ENCODE measurements around the gene CNOT9. TPM values are rescaled to one million over a fixed set of nuclear protein-coding genes. Genes with fewer than 3 reads are reported as not detected.

CNOT9 gene
- total and polyA plus RNA-seq, 2 of the 13 experiments (the other 11 are each of a cell fraction or from before 2014, with no cell fraction given): 82.6 to 92.4 TPM

DNA sequence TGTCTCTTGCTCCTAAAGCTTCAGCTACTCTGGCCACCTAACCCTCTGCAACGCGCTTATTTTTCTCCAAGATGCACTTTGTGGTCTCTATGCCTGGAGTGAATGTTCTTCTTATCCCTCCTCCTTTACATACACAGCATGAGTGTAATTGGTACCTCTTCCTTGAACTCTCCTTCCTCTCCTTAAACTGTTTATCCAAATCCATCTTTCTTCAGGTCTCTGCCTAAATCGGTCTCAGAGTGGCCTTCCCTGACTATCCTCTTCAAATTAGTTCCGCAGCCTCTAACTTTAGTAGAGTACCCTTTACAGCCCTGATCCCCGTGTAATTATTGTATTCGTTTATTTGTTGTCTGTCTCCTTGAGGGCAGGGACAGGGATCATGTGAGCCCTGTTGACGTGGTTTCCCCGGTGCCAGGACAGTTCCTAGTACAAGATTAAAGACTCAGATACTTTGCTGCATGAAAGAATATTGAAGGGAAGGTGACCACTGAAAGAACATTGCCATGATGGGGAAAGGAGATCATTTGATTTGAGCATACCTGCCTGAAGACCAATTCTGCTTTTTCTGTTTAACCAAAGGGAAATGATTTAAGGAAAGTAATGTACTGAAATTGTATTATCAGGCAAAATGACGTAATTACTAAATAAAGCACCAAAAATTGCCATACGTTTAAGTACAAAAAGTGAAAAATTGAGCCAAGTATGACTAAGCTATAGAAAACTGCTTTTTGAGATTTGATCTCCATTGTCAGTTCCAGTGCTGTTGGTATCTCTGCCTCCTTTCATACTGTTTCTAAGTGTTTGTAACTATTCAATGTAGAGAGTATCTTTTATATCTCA is 1.2 kb downstream of the CNOT9 start:
- peak overlapping the region; percentile 89 to 97 (median 91) for H3K4me3 ChIP-seq (replicated peaks in 1 of 3; ENCODE audit: insufficient read depth in 1 of 3, low read depth in 2 of 3, low read length in 3 of 3)
- FAIRE-seq: no peak
- CTCF ChIA-PET (ENCODE audit: low intra/inter-chr PET ratio, low total read pairs): no interaction called here
- DNase-seq (ENCODE audit: low spot score): peak; percentile 34
- no peak overlapping the region for H2AFZ ChIP-seq (ENCODE audit: low read length)
- intact Hi-C loops (cut with micrococcal nuclease; ENCODE audit: unreplicated experiment) (loop anchor here (2.0 to 10.0 kb wide), 3 partner anchors 89 to 275 kb away; partner anchors contain the start of genes BCS1L, CTDSP1, TMBIM1 and ZNF142), in situ Hi-C loops (cut with HindIII; ENCODE audit: extremely low pct_ligation_motif_present, low pct_unique_long_range_greater_than_20kb) (no loop called here)
- peak overlapping the region; percentile 96 for H3K9ac ChIP-seq (ENCODE audit: insufficient read depth, low read depth, low read length)
- TF ChIP-seq TFE3 (CRISPR knock-in tag; IDR thresholded peaks at IDR 0.05): 0 out of 2 replicates have a peak, but pooled peaks have one; percentile 21
- TF ChIP-seq RFX1 (IDR thresholded peaks at IDR 0.05): peak; percentile 10; the same call in 1 of the 2 replicates
- peak; percentile 97 for TF ChIP-seq ATF7 (IDR thresholded peaks at IDR 0.05)
- no peak for TF ChIP-seq ATF7 (CRISPR knock-in tag; IDR thresholded peaks at IDR 0.05)
- peak; percentile 70 for TF ChIP-seq SAP130 (CRISPR knock-in tag; IDR thresholded peaks at IDR 0.05; ENCODE audit: low read depth)
- no peak for TF ChIP-seq TGIF2 (CRISPR knock-in tag; IDR thresholded peaks at IDR 0.05)
- TF ChIP-seq ZFP1 (CRISPR knock-in tag; IDR thresholded peaks at IDR 0.05): 0 out of 2 replicates have a peak, but pooled peaks have one; percentile 27
- no peak for TF ChIP-seq MEIS2 (CRISPR knock-in tag; IDR thresholded peaks at IDR 0.05)
- TF ChIP-seq ISX (CRISPR knock-in tag; conservative IDR thresholded peaks at IDR 0.05): no peak
- no peak for TF ChIP-seq MAZ (IDR thresholded peaks at IDR 0.05; ENCODE audit: borderline replicate concordance, low read depth, low read length)
- TF ChIP-seq MAZ (CRISPR knock-in tag; IDR thresholded peaks at IDR 0.05; ENCODE audit: low read depth): 0 out of 2 replicates have a peak, but pooled peaks have one; percentile 18
- 0 out of 2 replicates have a peak, but pooled peaks have one; percentile 9 for TF ChIP-seq MEIS1 (CRISPR knock-in tag; IDR thresholded peaks at IDR 0.05; ENCODE audit: borderline replicate concordance)
- TF ChIP-seq CREB1 (IDR thresholded peaks at IDR 0.05): peak; percentile 66; the same call in 1 of the 2 replicates
- no peak for TF ChIP-seq CREB1 (CRISPR knock-in tag; IDR thresholded peaks at IDR 0.05)
- TF ChIP-seq, protein P1, sequence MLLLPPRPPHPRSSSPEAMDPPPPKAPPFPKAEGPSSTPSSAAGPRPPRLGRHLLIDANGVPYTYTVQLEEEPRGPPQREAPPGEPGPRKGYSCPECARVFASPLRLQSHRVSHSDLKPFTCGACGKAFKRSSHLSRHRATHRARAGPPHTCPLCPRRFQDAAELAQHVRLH (CRISPR knock-in tag; IDR thresholded peaks at IDR 0.05; ENCODE audit: borderline replicate concordance, low read depth): no peak
- peak; percentile 30; the same call in 1 of the 2 replicates for TF ChIP-seq ZNF614 (CRISPR knock-in tag; IDR thresholded peaks at IDR 0.05; ENCODE audit: borderline replicate concordance)
- TF ChIP-seq ARID2 (CRISPR knock-in tag; IDR thresholded peaks at IDR 0.05; ENCODE audit: borderline replicate concordance): 0 out of 2 replicates have a peak, but pooled peaks have one; percentile 57
- H4K20me1 ChIP-seq (ENCODE audit: insufficient read depth, low read length): peaks cover 12% of the 10 kb centered on the region
- 4% methylated on average over 10 of the region's 10 CpGs for whole genome bisulfite sequencing (ENCODE audit: low lambda C conversion rate)
- ATAC-seq: no peak
- peaks cover 51% of the 10 kb centered on the region for H3K4me1 ChIP-seq (ENCODE audit: insufficient read depth, low read length)
- H3K27me3 ChIP-seq (ENCODE audit: control insufficient read depth in 1 of 2, insufficient read depth in 2 of 2, low read length in 2 of 2): peaks cover 0 to 6% of the 10 kb centered on the region in 2 experiments; a peak in 1 of 5 replicates
- POLR2A ChIA-PET: no interaction called here
- peaks cover 2 to 26% of the 10 kb centered on the region in 2 experiments for H3K36me3 ChIP-seq (replicated peaks in 1 of 2; ENCODE audit: control insufficient read depth in 1 of 2, insufficient read depth in 2 of 2, low read length in 2 of 2)
- H3K27ac ChIP-seq (ENCODE audit: extremely low read length, insufficient read depth, low read length): peak overlapping the region; percentile 97
- H3K4me2 ChIP-seq (ENCODE audit: low read depth, low read length): peak overlapping the region; percentile 95
- TSS peak; percentile 62 for BruUV-seq (replicated peaks)
- H3K79me2 ChIP-seq (ENCODE audit: insufficient read depth, low read length): peaks cover 91% of the 10 kb centered on the region
- H3K9me3 ChIP-seq (ENCODE audit: low read length): no peaks in the 10 kb centered on the region

Measured in HepG2 (cell line).